IPS-20b (cell line): ENCODE results near the gene CCDC146.

Source experiments
- H3K27ac ChIP-seq: one replicate; pipeline ENCODE4 v1.5.1; 2013; ENCODE audit warnings: low read length
- H3K27me3 ChIP-seq: 2 replicates; pipeline ENCODE4 v1.6.1; 2013; ENCODE audit warnings: mild to moderate bottlenecking, low read length, inconsistent platforms; ENCODE audit not compliant: insufficient read depth
- H3K36me3 ChIP-seq: 2 replicates; pipeline ENCODE4 v1.6.1; 2013; ENCODE audit warnings: low read depth, mild to moderate bottlenecking, inconsistent platforms, low read length, moderate library complexity; ENCODE audit not compliant: insufficient read depth
- H3K4me1 ChIP-seq: 2 replicates; pipeline ENCODE4 v1.6.1; 2013; ENCODE audit warnings: mild to moderate bottlenecking, control low read depth, inconsistent platforms, low read length, moderate library complexity; ENCODE audit not compliant: insufficient read depth
- H3K4me3 ChIP-seq: 2 replicates; pipeline ENCODE4 v1.5.1; 2013; ENCODE audit warnings: mild to moderate bottlenecking, low read length, inconsistent platforms
- H3K9ac ChIP-seq: 2 replicates; pipeline ENCODE4 v1.6.1; 2013; ENCODE audit warnings: low read depth, mild to moderate bottlenecking, inconsistent platforms, low read length, moderate library complexity
- H3K9me3 ChIP-seq: 2 replicates; pipeline ENCODE4 v1.6.1; 2013; ENCODE audit warnings: mild to moderate bottlenecking, low read depth, low read length, inconsistent platforms; ENCODE audit not compliant: insufficient read depth

CCDC146 gene

DNA sequence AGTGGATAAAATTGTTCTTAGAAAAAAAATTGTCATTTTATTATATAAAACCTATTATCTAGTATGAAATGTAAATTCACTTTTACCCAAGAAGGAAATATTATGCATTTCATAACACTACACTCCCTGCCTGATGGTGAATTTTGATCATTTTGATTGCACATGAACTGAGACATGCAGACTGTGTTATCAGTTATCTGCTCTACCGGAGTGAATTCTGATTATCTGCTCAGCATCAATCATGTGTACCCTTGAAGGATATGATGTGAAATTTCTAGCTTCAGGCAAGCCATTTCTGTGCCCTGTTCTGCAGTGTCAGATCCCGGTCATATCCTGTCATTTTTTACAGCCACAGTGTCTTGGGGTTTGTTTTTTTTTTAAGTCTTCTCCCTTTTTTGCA is 162.2 kb downstream of the CCDC146 start:
- Histone ChIP-seq H3K4me3 (no peak overlapping the region), H3K9ac (no peak overlapping the region), H3K27me3 (no peaks in the 10 kb centered on the region), H3K4me1 (no peaks in the 10 kb centered on the region), H3K36me3 (no peaks in the 10 kb centered on the region), H3K9me3 (peaks cover 2% of the 10 kb centered on the region; the same call in 1 of the 2 replicates), H3K27ac (no peak overlapping the region)

DNA sequence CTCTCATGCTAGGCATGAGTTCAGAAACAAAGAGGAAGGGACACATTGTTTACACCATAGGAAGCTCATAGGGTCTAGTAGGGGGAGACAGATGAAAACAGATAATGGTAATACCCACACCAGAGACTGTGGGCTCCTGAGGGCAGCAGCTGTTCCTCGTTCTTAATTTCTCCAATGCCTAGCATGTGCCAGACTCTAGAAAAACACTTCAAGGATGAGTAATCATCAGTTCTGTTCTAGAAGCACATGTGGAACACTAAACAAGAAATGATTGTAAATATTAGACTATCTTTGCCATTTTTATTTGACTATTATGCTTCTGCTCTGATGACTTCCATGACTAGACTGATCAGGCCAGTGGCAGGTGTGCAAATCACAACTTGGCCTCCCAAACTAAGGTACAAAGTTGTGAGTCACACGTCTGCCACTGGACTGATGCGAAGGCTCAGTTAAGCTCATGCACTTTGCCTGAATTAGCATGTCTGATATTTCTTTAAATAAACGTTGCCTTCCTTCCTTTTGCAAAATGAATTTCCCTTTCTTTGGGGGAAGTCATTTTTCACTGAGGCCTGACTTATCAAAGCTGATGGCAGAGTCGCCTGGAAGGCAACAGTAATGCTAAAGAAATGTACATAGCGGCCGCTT is 166.4 kb downstream of the CCDC146 start:
- Histone ChIP-seq H3K9me3 (peaks cover 2% of the 10 kb centered on the region; the same call in 1 of the 2 replicates), H3K9ac (no peak overlapping the region), H3K4me3 (no peak overlapping the region), H3K36me3 (no peaks in the 10 kb centered on the region), H3K4me1 (no peaks in the 10 kb centered on the region), H3K27ac (no peak overlapping the region), H3K27me3 (no peaks in the 10 kb centered on the region)

DNA sequence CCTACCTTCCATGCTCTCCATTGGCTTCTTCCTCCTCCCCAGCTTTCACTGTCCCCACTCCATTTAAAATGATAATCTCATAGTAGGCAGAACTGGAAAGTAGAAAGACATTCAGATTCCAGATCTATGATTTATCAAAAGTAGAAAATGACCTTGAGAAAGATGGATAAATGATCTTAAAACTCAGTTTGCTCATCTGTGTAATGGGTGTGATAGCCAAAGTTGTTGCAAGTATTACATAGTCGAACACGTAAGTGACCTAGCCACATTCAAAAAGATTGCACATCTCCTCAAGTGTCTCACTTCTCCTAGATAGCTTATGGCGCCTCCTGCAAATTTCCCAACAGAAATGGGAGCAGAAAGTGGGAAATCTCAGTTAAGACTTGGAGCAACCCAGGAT is 167.0 kb downstream of the CCDC146 start:
- Histone ChIP-seq H3K36me3 (no peaks in the 10 kb centered on the region), H3K4me1 (no peaks in the 10 kb centered on the region), H3K9ac (no peak overlapping the region), H3K9me3 (peaks cover 2% of the 10 kb centered on the region; the same call in 1 of the 2 replicates), H3K4me3 (no peak overlapping the region), H3K27ac (no peak overlapping the region), H3K27me3 (no peaks in the 10 kb centered on the region)

DNA sequence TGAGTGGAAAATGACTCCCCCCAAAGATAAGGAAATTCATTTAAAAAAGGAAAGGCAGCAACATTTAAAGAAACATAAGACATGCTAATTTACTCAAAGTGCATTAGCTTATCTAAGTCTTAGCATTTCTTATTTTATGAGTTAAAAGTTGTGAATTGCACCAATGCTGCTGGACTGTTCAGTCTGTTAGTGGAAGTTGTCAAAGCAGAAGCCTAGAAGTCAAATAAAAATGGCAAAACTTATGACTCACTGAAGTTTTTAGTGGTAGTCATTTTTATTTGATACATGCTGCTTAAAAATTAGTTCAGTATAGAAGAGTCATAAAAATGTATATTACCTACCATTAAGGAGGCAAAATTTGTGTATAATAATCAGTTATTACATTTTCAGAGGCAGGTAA is 168.0 kb downstream of the CCDC146 start:
- no peaks in the 10 kb centered on the region for H3K4me1 ChIP-seq

GRCh38 chr7:77293046-77293445 is 170.6 kb downstream of the CCDC146 start:
- no peaks in the 10 kb centered on the region for H3K4me1 ChIP-seq
- no peaks in the 10 kb centered on the region for H3K36me3 ChIP-seq
- no peak overlapping the region for H3K9ac ChIP-seq
- H3K4me3 ChIP-seq = no peak overlapping the region
- 0 out of 2 replicates have a peak, but pooled peaks cover 6% of the 10 kb centered on the region for H3K9me3 ChIP-seq
- H3K27ac ChIP-seq = no peak overlapping the region
- no peaks in the 10 kb centered on the region for H3K27me3 ChIP-seq

More for the DNA sequence above, 168.0 kb downstream of the CCDC146 start:
- Histone ChIP-seq H3K27me3 (no peaks in the 10 kb centered on the region), H3K36me3 (no peaks in the 10 kb centered on the region), H3K4me3 (no peak overlapping the region), H3K27ac (no peak overlapping the region), H3K9ac (no peak overlapping the region), H3K9me3 (peaks cover 2% of the 10 kb centered on the region; the same call in 1 of the 2 replicates)

GRCh38 chr7:77295549-77295948 is 173.1 kb downstream of the CCDC146 start:
- Histone ChIP-seq H3K27me3 (no peaks in the 10 kb centered on the region), H3K9me3 (0 out of 2 replicates have a peak, but pooled peaks cover 6% of the 10 kb centered on the region), H3K4me3 (no peak overlapping the region), H3K9ac (no peak overlapping the region), H3K27ac (no peak overlapping the region), H3K4me1 (no peaks in the 10 kb centered on the region), H3K36me3 (no peaks in the 10 kb centered on the region)

- H3K4me3 ChIP-seq = no peak overlapping the region
- H3K27ac ChIP-seq = no peak overlapping the region
These were observed 184.0 kb downstream of the CCDC146 start for GRCh38 chr7:77306231-77307067.

GRCh38 chr7:77308792-77309191 is 186.4 kb downstream of the CCDC146 start:
- Histone ChIP-seq H3K4me1 (peaks cover 9% of the 10 kb centered on the region; the same call in 1 of the 2 replicates), H3K36me3 (no peaks in the 10 kb centered on the region), H3K27ac (no peak overlapping the region), H3K9ac (no peak overlapping the region), H3K27me3 (no peaks in the 10 kb centered on the region), H3K9me3 (no peaks in the 10 kb centered on the region; the same call in 1 of the 2 replicates), H3K4me3 (no peak overlapping the region)

More at GRCh38 chr7:77306231-77307067, 184.0 kb downstream of the CCDC146 start:
- H3K27me3 ChIP-seq = no peaks in the 10 kb centered on the region
- H3K4me1 ChIP-seq = peaks cover 9% of the 10 kb centered on the region; the same call in 1 of the 2 replicates
- no peaks in the 10 kb centered on the region; the same call in 1 of the 2 replicates for H3K9me3 ChIP-seq
- no peak overlapping the region for H3K9ac ChIP-seq
- no peaks in the 10 kb centered on the region for H3K36me3 ChIP-seq

- H3K27me3 ChIP-seq = no peaks in the 10 kb centered on the region
- H3K27ac ChIP-seq = no peak overlapping the region
- H3K4me3 ChIP-seq = no peak overlapping the region
- H3K4me1 ChIP-seq = peaks cover 9% of the 10 kb centered on the region; the same call in 1 of the 2 replicates
- H3K9me3 ChIP-seq = no peaks in the 10 kb centered on the region
- no peak overlapping the region for H3K9ac ChIP-seq
- H3K36me3 ChIP-seq = no peaks in the 10 kb centered on the region
These were observed 187.4 kb downstream of the CCDC146 start for GRCh38 chr7:77309714-77310220.

DNA sequence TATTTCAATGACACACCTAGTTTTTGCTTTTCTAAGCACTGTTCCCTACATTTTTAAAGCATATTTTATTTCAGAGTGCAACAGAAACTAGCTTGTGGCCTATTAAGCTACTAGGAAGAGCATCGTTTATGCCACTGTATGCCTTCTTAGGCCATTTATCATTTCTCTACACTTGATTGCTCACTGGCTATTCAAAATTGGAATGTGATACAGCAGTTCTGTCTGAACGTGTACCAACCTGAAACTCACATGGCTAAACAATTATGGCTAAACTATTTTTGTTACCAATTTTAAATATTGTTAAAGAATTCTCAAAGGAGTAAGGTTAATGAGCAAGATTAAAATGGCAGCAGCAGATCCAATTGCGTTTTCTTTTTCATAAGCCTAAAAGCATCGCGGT is 188.6 kb downstream of the CCDC146 start:
- H3K9me3 ChIP-seq = no peaks in the 10 kb centered on the region
- H3K27me3 ChIP-seq = no peaks in the 10 kb centered on the region
- H3K4me1 ChIP-seq = peaks cover 9% of the 10 kb centered on the region; the same call in 1 of the 2 replicates
- H3K36me3 ChIP-seq = no peaks in the 10 kb centered on the region
- no peak overlapping the region for H3K27ac ChIP-seq
- no peak overlapping the region for H3K4me3 ChIP-seq
- H3K9ac ChIP-seq = no peak overlapping the region

- H3K9ac ChIP-seq = no peak overlapping the region
- H3K36me3 ChIP-seq = no peaks in the 10 kb centered on the region
- H3K4me1 ChIP-seq = peaks cover 9% of the 10 kb centered on the region; the same call in 1 of the 2 replicates
- no peaks in the 10 kb centered on the region for H3K9me3 ChIP-seq
- H3K27me3 ChIP-seq = no peaks in the 10 kb centered on the region
- H3K4me3 ChIP-seq = no peak overlapping the region
- no peak overlapping the region for H3K27ac ChIP-seq
These were observed 190.7 kb downstream of the CCDC146 start for GRCh38 chr7:77313085-77313484.
